C4-2B (cell line): ENCODE results near the gene ATG4B.
"Not testable (repeated sequence)": the region's sequence is repeated elsewhere in the genome, so short reads cannot be mapped to it uniquely, and the experiment has no call there.

Experiments used
- CTCF ChIP-seq: fragments of 450-650 bp; conservative IDR thresholded peaks from 2 replicates; pipeline ENCODE4 v1.5.1; 2017; ENCODE audit warnings: mild to moderate bottlenecking
- ZFX ChIP-seq: fragments of 450-650 bp; IDR thresholded peaks from 2 replicates; pipeline ENCODE4 v1.6.1; 2017

GRCh38 chr2:241590496-241591455 lies 46.7 kb upstream of the ATG4B start:
- not testable (repeated sequence) for TF ChIP-seq CTCF, ZFX
